Activated T-helper 2 cell treated with anti-CD3 and anti-CD28 coated beads, Interferon-gamma antibody, Interleukin-2, Interleukin-4, amounts not matched to agents 10 μg/mL and 5 μg/mL and 100 μg/mL, durations not matched to agents 14 hours and 24 hours and 36 hours (primary cell): ENCODE data around the gene LEPR. TPM values are rescaled to one million over a fixed set of nuclear protein-coding genes. Genes with fewer than 3 reads are reported as not detected.

ENCODE experiments used
- DNase-seq: peaks from one replicate; pipeline ENCODE4 v3.0.0; 2021; ENCODE audit warnings: low spot score
- H3K27ac Mint-ChIP-seq: one replicate; pipeline ENCODE4 v1.8.0; 2021; ENCODE audit warnings: mixed read lengths
- H3K27me3 Mint-ChIP-seq: one replicate; pipeline ENCODE4 v1.8.0; 2021; ENCODE audit warnings: low read depth, mixed read lengths
- H3K36me3 Mint-ChIP-seq: one replicate; pipeline ENCODE4 v1.8.0; 2021; ENCODE audit warnings: low read depth, mixed read lengths
- H3K4me1 Mint-ChIP-seq: one replicate; pipeline ENCODE4 v1.8.0; 2021; ENCODE audit warnings: low read depth, mixed read lengths
- H3K4me3 Mint-ChIP-seq: one replicate; pipeline ENCODE4 v1.8.0; 2021; ENCODE audit warnings: low read depth, mild to moderate bottlenecking, moderate library complexity, mixed read lengths
- H3K9me3 Mint-ChIP-seq: one replicate; pipeline ENCODE4 v1.8.0; 2021; ENCODE audit warnings: mixed read lengths
- intact Hi-C: fragments of 100-400 bp; cut with micrococcal nuclease; formaldehyde crosslinking; loops from one replicate; pipeline ENCODE4 v1.15.1; 2023
- total RNA-seq: library from RNA; stranded (reverse); gene quantifications from 2 replicates; pipeline ENCODE4 v1.2.3, GENCODE V29; 2022

Gene LEPR
- total RNA-seq, 1 donor from 2014 or later: 2.0 TPM

GRCh38 chr1:65418522-65419185, 1.8 kb upstream of the LEPR start:
- Mint-ChIP-seq H3K9me3 (no peaks in the 10 kb centered on the region), H3K4me1 (peaks cover 11% of the 10 kb centered on the region), H3K27ac (no peak overlapping the region), H3K4me3 (no peak overlapping the region), H3K27me3 (peaks cover 24% of the 10 kb centered on the region), H3K36me3 (no peaks in the 10 kb centered on the region)
- intact Hi-C loops: no loop called here
- DNase-seq: no peak

GRCh38 chr1:65419681-65420589, 533 bp upstream of the LEPR start:
- Mint-ChIP-seq H3K4me1 (peaks cover 19% of the 10 kb centered on the region), H3K36me3 (peaks cover 7% of the 10 kb centered on the region), H3K27ac (peak overlapping the region; percentile 89), H3K9me3 (no peaks in the 10 kb centered on the region), H3K27me3 (peaks cover 19% of the 10 kb centered on the region), H3K4me3 (no peak overlapping the region)
- intact Hi-C loops: loop anchor here (1.0 to 5.0 kb wide), 7 partner anchors 27 to 1512 kb away; partner anchors contain the start of gene JAK1
- peak; percentile 98 for DNase-seq

- Mint-ChIP-seq H3K36me3 (peaks cover 22% of the 10 kb centered on the region), H3K4me3 (no peak overlapping the region), H3K4me1 (peaks cover 19% of the 10 kb centered on the region), H3K27ac (no peak overlapping the region), H3K27me3 (peaks cover 10% of the 10 kb centered on the region), H3K9me3 (no peaks in the 10 kb centered on the region)
- no peak for DNase-seq
- intact Hi-C loops: loop anchor here (2.0 to 5.0 kb wide), 5 partner anchors 169 to 1511 kb away; partner anchors contain the start of gene JAK1
Measured at GRCh38 chr1:65421351-65422025, 1.0 kb downstream of the LEPR start.

- Mint-ChIP-seq H3K36me3 (peaks cover 32% of the 10 kb centered on the region), H3K9me3 (no peaks in the 10 kb centered on the region), H3K27ac (no peak overlapping the region), H3K4me3 (no peak overlapping the region), H3K4me1 (peaks cover 16% of the 10 kb centered on the region), H3K27me3 (peaks cover 5% of the 10 kb centered on the region)
- intact Hi-C loops: loop anchor here (5.0 kb wide), 3 partner anchors 170 to 1510 kb away; partner anchors contain the start of gene JAK1
- no peak for DNase-seq
Measured at GRCh38 chr1:65422241-65423203, 2.1 kb downstream of the LEPR start.

- peaks cover 13% of the 10 kb centered on the region for H3K4me1 Mint-ChIP-seq
- peaks cover 38% of the 10 kb centered on the region for H3K36me3 Mint-ChIP-seq
- no peaks in the 10 kb centered on the region for H3K9me3 Mint-ChIP-seq
- intact Hi-C loops: loop anchor here (1.0 to 5.0 kb wide), 4 partner anchors 172 to 1508 kb away; partner anchors contain the start of gene JAK1
- H3K4me3 Mint-ChIP-seq: no peak overlapping the region
- no peaks in the 10 kb centered on the region for H3K27me3 Mint-ChIP-seq
- H3K27ac Mint-ChIP-seq: no peak overlapping the region
- no peak for DNase-seq
Measured at GRCh38 chr1:65423884-65424572, 3.6 kb downstream of the LEPR start.

- intact Hi-C loops: loop anchor here (1.0 to 5.0 kb wide), 4 partner anchors 172 to 1508 kb away; partner anchors contain the start of gene JAK1
- no peaks in the 10 kb centered on the region for H3K9me3 Mint-ChIP-seq
- peaks cover 12% of the 10 kb centered on the region for H3K4me1 Mint-ChIP-seq
- no peaks in the 10 kb centered on the region for H3K27me3 Mint-ChIP-seq
- no peak overlapping the region for H3K27ac Mint-ChIP-seq
- DNase-seq: no peak
- no peak overlapping the region for H3K4me3 Mint-ChIP-seq
- H3K36me3 Mint-ChIP-seq: peaks cover 40% of the 10 kb centered on the region
Measured at GRCh38 chr1:65424573-65424889, 4.1 kb downstream of the LEPR start.

- no peak overlapping the region for H3K27ac Mint-ChIP-seq
- H3K36me3 Mint-ChIP-seq: peaks cover 41% of the 10 kb centered on the region
- intact Hi-C loops: no loop called here
- H3K4me3 Mint-ChIP-seq: no peak overlapping the region
- DNase-seq: no peak
- H3K9me3 Mint-ChIP-seq: no peaks in the 10 kb centered on the region
- no peaks in the 10 kb centered on the region for H3K27me3 Mint-ChIP-seq
- H3K4me1 Mint-ChIP-seq: peaks cover 11% of the 10 kb centered on the region
Measured at GRCh38 chr1:65425006-65425405, 4.5 kb downstream of the LEPR start.

DNA sequence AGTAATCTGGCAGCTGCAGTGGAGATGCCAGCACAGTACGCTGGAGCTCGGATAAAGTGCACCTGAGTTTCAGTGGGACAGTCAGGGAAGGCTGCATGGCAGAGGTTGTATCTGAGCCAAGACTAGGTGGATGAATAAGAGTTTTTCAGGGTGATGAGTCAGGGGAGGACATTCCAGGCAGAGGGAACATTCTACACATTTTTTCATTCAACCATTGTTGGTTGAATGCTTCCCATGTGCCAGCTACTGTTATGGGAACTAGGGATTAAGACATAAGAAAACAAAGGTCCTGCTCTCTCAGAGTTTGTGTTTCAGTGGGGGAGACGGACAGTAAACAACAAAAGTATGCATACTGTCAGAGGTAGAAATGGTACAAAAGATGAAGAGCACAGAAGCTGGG, 5.2 kb downstream of the LEPR start:
- H3K4me3 Mint-ChIP-seq: no peak overlapping the region
- H3K27ac Mint-ChIP-seq: no peak overlapping the region
- no peaks in the 10 kb centered on the region for H3K9me3 Mint-ChIP-seq
- no peaks in the 10 kb centered on the region for H3K27me3 Mint-ChIP-seq
- H3K36me3 Mint-ChIP-seq: peaks cover 45% of the 10 kb centered on the region
- intact Hi-C loops: no loop called here
- no peak for DNase-seq
- peaks cover 15% of the 10 kb centered on the region for H3K4me1 Mint-ChIP-seq

DNA sequence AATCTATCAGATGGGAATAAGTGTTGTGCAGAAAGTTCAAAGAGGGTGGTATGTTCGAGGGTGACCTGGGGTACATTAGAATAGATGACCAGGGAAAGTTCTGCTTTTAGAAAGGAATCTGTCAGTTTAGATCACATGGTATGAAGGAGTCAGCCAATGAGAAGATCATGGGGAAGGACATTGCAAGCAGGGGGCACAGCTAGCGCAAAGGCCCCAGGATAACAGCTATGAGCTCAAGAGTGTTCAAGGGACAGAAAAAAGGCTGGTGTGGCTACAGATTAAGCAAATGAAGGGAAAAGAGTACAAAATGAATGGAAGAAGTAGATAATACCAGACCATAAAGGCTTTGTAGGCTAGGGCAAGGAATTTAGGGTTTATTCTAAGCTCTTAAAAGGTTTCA, 8.6 kb downstream of the LEPR start:
- peaks cover 20% of the 10 kb centered on the region for H3K4me1 Mint-ChIP-seq
- H3K36me3 Mint-ChIP-seq: peaks cover 57% of the 10 kb centered on the region
- no peaks in the 10 kb centered on the region for H3K27me3 Mint-ChIP-seq
- H3K27ac Mint-ChIP-seq: no peak overlapping the region
- no peak for DNase-seq
- H3K4me3 Mint-ChIP-seq: no peak overlapping the region
- intact Hi-C loops: no loop called here
- no peaks in the 10 kb centered on the region for H3K9me3 Mint-ChIP-seq

- no peak overlapping the region for H3K4me3 Mint-ChIP-seq
Measured at GRCh38 chr1:65429806-65430205, 9.3 kb downstream of the LEPR start.

DNA sequence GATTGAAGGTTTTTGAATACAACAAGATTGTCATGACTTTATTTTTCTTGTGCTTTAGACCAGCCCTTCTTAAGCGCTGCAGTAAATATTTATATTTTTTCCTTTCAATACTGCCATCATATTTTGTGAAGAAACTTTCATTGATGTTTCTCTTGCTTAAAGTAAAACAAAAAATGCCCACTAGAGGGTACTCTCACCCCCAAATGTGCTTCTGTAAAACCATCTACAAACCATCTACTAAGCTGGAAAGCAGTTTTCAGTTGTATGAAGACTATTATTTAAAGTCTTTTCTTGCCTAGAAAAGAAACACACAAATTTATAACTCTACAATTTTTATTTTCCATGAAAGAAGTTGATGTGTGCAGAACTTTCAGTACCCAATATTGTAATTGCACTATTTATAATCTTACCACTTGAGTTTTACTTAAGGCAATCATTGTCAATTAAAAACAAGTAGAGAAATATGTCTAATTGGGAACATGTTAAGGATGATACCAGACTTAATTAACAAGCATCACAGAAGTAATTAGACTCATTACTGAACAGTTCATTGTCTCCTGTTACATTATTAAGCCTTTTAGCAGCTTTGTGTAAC, 10.7 kb downstream of the LEPR start:
- peaks cover 18% of the 10 kb centered on the region for H3K4me1 Mint-ChIP-seq
- H3K27ac Mint-ChIP-seq: no peak overlapping the region
- H3K27me3 Mint-ChIP-seq: no peaks in the 10 kb centered on the region
- H3K4me3 Mint-ChIP-seq: no peak overlapping the region
- intact Hi-C loops: loop anchor here (2.0 kb wide), 1 partner anchor 256 kb away; no protein-coding TSS in a partner anchor
- H3K36me3 Mint-ChIP-seq: peaks cover 42% of the 10 kb centered on the region
- no peaks in the 10 kb centered on the region for H3K9me3 Mint-ChIP-seq
- no peak for DNase-seq

More at GRCh38 chr1:65429806-65430205, 9.3 kb downstream of the LEPR start:
- Mint-ChIP-seq H3K36me3 (peaks cover 54% of the 10 kb centered on the region), H3K27me3 (no peaks in the 10 kb centered on the region), H3K27ac (no peak overlapping the region), H3K4me1 (peaks cover 15% of the 10 kb centered on the region), H3K9me3 (no peaks in the 10 kb centered on the region)
- intact Hi-C loops: loop anchor here (2.0 kb wide), 1 partner anchor 257 kb away; no protein-coding TSS in a partner anchor
- DNase-seq: no peak
